ENCODE measurements around the gene B3GNT5. TPM values are rescaled to one million over a fixed set of nuclear protein-coding genes. Genes with fewer than 3 reads are reported as not detected.
A peak's percentile ranks its signal among the peaks of the same experiment; 100 is the strongest.

The B3GNT5 gene
- total and polyA plus RNA-seq, 9 of the 15 experiments (the other 6 are each of a cell fraction or from before 2014, with no cell fraction given), result 8.8 to 23.8 (median 14.4) TPM

DNA sequence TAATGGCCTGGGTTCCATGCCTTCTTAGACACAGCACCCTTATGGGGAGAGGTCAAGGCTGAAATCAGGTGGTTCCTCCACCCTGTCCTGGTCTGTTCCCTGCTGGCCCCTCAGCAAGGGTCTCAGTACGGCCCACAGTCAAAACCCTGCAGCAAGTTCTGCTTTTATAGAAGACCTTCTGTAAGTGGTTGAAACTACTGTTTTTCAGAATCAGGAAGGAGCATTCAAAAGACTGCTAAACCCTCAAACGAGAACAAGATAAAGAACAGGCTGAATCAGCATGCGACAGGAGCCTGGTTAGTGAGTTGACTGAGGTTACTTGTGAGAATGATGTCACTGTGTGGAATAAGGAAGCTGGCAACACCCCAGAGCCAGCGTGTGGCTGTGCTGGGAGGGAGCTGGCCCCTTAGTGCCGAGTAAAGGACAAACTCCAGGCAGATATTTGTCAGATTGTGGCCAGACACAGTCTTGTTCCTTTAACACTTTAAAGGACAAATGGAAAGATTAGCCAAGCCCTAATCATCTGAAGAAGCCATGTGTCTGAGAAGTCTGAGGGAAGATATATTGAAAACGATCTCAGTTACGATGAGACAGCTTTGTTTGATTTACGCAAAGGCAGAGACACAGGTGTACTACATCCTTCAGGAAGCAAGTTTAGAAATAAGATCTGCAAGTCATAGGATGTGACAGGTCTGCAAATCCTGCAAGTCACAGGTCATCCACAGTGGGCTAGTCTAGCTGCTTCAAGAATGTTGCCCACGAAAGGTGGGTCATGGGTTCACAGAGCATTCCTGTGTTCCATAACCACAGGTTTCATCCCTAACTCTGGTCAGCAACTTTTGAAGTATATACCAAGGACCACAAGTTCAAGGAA lies 54.0 kb downstream of the B3GNT5 start (continued):
- TF ChIP-seq PBX2 (CRISPR knock-in tag; IDR thresholded peaks at IDR 0.05; ENCODE audit: low read depth), result no peak
- peak; percentile 58 for TF ChIP-seq PBX2 (tag; conservative IDR thresholded peaks at IDR 0.05; ENCODE audit: low read depth)
- no peak for TF ChIP-seq POLR2AphosphoS5 (IDR thresholded peaks at IDR 0.05; ENCODE audit: control insufficient read depth, insufficient read depth, low read depth, low read length)
- TF ChIP-seq SMAD4 (CRISPR knock-in tag; conservative IDR thresholded peaks at IDR 0.05), result peak; percentile 62; the same call in 1 of the 2 replicates
- TF ChIP-seq CREB1 (IDR thresholded peaks at IDR 0.05), result peak; percentile 23; the same call in 1 of the 2 replicates
- no peak for TF ChIP-seq CREB1 (CRISPR knock-in tag; IDR thresholded peaks at IDR 0.05)
- TF ChIP-seq ZNF830 (CRISPR knock-in tag; IDR thresholded peaks at IDR 0.05), result no peak
- peak; percentile 79 for TF ChIP-seq FOSL1 (tag; conservative IDR thresholded peaks at IDR 0.05)
- peak; percentile 85 for TF ChIP-seq MAFK (IDR thresholded peaks at IDR 0.05; ENCODE audit: low read length)
- TF ChIP-seq SNRNP70 (optimal IDR thresholded peaks at IDR 0.05; ENCODE audit: low read depth, low read length), result no peak
- TF ChIP-seq CREM (IDR thresholded peaks at IDR 0.05; ENCODE audit: low read depth), result peak; percentile 82
- TF ChIP-seq PCBP2 (IDR thresholded peaks at IDR 0.05; ENCODE audit: low read depth, low read length, poor library complexity, severe bottlenecking), result no peak
- no peak for TF ChIP-seq GTF2F1 (IDR thresholded peaks at IDR 0.05; ENCODE audit: low read depth, low read length)
- TF ChIP-seq ZBTB7A (IDR thresholded peaks at IDR 0.05; ENCODE audit: borderline replicate concordance, control insufficient read depth, low read depth, low read length), result peak; percentile 68; the same call in 1 of the 2 replicates
- peak; percentile 66; the same call in 1 of the 2 replicates for TF ChIP-seq SP1 (CRISPR knock-in tag; IDR thresholded peaks at IDR 0.05)
- TF ChIP-seq ZNF583 (CRISPR knock-in tag; IDR thresholded peaks at IDR 0.05), result no peak
- TF ChIP-seq ZNF12 (CRISPR knock-in tag; IDR thresholded peaks at IDR 0.05), result no peak
- no peak for TF ChIP-seq NELFE (IDR thresholded peaks at IDR 0.05; ENCODE audit: insufficient read depth, insufficient read length)
- no peak for TF ChIP-seq PATZ1 (CRISPR knock-in tag; IDR thresholded peaks at IDR 0.05; ENCODE audit: borderline replicate concordance)
- peak; percentile 22 to 48; a peak in 2 of 4 replicates for TF ChIP-seq NRF1 (conservative IDR thresholded peaks at IDR 0.05 in 1 of 2, IDR thresholded peaks at IDR 0.05 in 1 of 2)
- peak; percentile 80 for TF ChIP-seq MEIS2 (IDR thresholded peaks at IDR 0.05; ENCODE audit: partially characterized antibody)
- no peak for TF ChIP-seq SMARCB1 (IDR thresholded peaks at IDR 0.05; ENCODE audit: insufficient read length, low read depth)
- TF ChIP-seq CHD4 (IDR thresholded peaks at IDR 0.05; ENCODE audit: insufficient read depth, insufficient replicate concordance, low read depth, low read length, poor library complexity, severe bottlenecking), result no peak
- peak; percentile 26 for TF ChIP-seq ZFP36 (IDR thresholded peaks at IDR 0.05; ENCODE audit: low read depth, low read length, partially characterized antibody)
- peak; percentile 60 for TF ChIP-seq ARID1B (IDR thresholded peaks at IDR 0.05)
